Measurements from ENCODE around the gene PCMTD2. TPM values are rescaled to one million over a fixed set of nuclear protein-coding genes. Genes with fewer than 3 reads are reported as not detected.

The PCMTD2 gene
- total RNA-seq, 1 donor from 2014 or later, result 94.6 TPM

DNA sequence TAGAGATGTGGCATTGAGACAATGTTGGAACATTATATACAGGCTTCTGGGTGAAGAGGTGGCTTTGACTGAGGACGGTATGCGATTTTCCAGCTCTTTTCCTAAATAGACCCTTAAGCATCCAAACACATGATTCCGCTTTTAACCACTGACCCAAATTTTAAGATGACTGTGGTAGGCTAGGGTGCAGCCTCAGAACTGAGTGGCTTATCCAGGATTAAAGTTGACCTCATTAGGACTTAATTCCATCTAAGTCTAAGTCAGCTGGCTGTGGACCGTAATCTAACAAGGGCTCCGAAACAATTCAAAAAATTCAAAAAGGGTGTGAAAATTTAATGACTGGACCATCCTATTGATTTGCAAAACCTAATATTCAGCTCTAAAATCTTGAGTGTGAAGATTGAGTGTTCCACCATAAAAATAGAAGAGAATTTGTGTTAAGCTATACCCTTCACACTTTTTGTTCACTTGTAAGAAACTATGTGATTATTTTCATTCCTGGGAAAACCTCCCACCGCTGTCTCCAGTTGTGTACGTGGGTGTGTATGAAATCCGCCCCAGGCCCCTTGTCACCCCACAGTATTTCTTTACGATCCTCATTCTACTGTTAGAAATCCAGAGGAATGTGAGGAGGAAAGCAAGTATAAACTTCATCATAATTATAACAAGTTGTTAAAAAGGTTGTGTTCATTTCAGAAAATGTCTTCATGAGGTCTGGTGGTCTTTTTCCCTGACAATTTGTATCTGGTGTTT is 2.7 kb downstream of the PCMTD2 start:
- no peaks in the 10 kb centered on the region for H3K27me3 Mint-ChIP-seq (ENCODE audit: unreplicated experiment)
- H3K4me1 Mint-ChIP-seq (ENCODE audit: unreplicated experiment), result peaks cover 61% of the 10 kb centered on the region
- no peaks in the 10 kb centered on the region for H3K9me3 Mint-ChIP-seq (ENCODE audit: unreplicated experiment)
- DNase-seq (ENCODE audit: extremely low spot score, unreplicated experiment), result no peak
- peaks cover 7% of the 10 kb centered on the region for H3K36me3 Mint-ChIP-seq (ENCODE audit: unreplicated experiment)
- H3K4me3 Mint-ChIP-seq (ENCODE audit: unreplicated experiment), result no peak overlapping the region
- TF ChIP-seq, protein P1, sequence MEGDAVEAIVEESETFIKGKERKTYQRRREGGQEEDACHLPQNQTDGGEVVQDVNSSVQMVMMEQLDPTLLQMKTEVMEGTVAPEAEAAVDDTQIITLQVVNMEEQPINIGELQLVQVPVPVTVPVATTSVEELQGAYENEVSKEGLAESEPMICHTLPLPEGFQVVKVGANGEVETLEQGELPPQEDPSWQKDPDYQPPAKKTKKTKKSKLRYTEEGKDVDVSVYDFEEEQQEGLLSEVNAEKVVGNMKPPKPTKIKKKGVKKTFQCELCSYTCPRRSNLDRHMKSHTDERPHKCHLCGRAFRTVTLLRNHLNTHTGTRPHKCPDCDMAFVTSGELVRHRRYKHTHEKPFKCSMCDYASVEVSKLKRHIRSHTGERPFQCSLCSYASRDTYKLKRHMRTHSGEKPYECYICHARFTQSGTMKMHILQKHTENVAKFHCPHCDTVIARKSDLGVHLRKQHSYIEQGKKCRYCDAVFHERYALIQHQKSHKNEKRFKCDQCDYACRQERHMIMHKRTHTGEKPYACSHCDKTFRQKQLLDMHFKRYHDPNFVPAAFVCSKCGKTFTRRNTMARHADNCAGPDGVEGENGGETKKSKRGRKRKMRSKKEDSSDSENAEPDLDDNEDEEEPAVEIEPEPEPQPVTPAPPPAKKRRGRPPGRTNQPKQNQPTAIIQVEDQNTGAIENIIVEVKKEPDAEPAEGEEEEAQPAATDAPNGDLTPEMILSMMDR (IDR thresholded peaks at IDR 0.05), result no peak
- H3K27ac Mint-ChIP-seq (ENCODE audit: unreplicated experiment), result peak overlapping the region; percentile 1

DNA sequence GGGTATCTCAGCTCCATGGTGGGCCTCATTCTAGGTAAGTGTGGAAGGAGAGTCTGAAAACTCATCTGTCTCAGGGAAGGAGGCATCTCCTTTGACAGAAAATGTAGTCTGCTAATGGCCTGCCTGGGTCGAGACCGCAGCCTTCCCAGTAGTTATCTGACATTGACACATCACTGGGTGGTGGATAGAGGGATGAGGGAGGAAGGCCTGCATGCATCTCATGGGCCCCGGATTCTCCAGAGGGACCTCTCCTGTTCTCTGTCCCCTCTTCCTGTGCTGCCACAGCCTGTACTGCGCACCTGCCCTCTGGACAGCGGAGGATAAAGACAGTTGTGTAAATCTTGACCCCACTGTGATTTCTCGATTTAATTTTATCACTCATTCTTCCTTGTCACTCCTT is 4.7 kb downstream of the PCMTD2 start:
- no peak overlapping the region for H3K4me3 Mint-ChIP-seq (ENCODE audit: unreplicated experiment)
- peak overlapping the region; percentile 94 for H3K27ac Mint-ChIP-seq (ENCODE audit: unreplicated experiment)
- H3K4me1 Mint-ChIP-seq (ENCODE audit: unreplicated experiment), result peaks cover 63% of the 10 kb centered on the region
- H3K36me3 Mint-ChIP-seq (ENCODE audit: unreplicated experiment), result peaks cover 12% of the 10 kb centered on the region
- TF ChIP-seq, protein P1 (IDR thresholded peaks at IDR 0.05), result no peak
- no peaks in the 10 kb centered on the region for H3K9me3 Mint-ChIP-seq (ENCODE audit: unreplicated experiment)
- DNase-seq (ENCODE audit: extremely low spot score, unreplicated experiment), result peak; percentile 54
- H3K27me3 Mint-ChIP-seq (ENCODE audit: unreplicated experiment), result no peaks in the 10 kb centered on the region

DNA sequence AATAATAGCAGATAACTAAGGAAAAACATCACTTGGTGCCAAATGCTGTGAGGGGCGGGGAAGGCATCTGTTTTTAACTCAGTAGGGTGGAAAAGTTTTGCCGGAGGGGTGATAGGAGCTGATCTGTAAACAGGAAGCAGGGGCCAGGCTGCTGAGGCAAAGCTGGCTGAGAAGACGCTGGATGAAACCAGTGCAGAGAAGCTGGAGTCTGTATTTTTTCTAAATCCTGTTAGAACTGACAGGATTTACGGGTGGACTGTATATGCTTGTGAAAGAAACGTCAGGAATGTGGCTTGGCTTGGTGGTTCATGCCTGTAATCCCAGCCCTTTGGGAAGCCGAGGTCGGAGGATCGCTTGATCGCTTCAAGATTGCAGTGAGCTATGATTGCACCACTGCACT is 5.6 kb downstream of the PCMTD2 start:
- Mint-ChIP-seq H3K27me3 (ENCODE audit: unreplicated experiment) (no peaks in the 10 kb centered on the region), H3K4me1 (ENCODE audit: unreplicated experiment) (peaks cover 66% of the 10 kb centered on the region), H3K27ac (ENCODE audit: unreplicated experiment) (peak overlapping the region; percentile 94), H3K9me3 (ENCODE audit: unreplicated experiment) (no peaks in the 10 kb centered on the region), H3K4me3 (ENCODE audit: unreplicated experiment) (peak overlapping the region; percentile 57), H3K36me3 (ENCODE audit: unreplicated experiment) (peaks cover 12% of the 10 kb centered on the region)
- TF ChIP-seq, protein P1 (IDR thresholded peaks at IDR 0.05), result no peak
- DNase-seq (ENCODE audit: extremely low spot score, unreplicated experiment), result no peak

DNA sequence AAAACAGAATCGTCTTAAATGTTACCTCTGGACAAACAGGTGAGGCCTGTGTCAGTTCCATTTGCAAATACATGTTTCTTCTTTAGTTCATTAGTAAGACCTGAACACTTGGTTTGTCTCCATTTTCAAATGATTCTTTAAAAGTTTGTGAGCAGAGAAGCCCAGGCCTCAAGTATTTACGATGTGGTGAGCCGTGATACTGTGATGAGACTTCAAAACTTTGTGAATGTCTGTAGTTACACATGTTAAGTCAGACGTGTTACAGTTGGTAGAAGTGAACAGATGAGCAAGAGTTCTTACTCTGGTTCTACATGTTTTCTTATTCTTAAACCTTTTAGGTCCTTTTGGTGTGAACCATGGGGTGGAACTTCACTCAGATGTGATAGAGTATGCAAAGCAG is 8.5 kb downstream of the PCMTD2 start:
- H3K4me1 Mint-ChIP-seq (ENCODE audit: unreplicated experiment), result peaks cover 39% of the 10 kb centered on the region
- H3K36me3 Mint-ChIP-seq (ENCODE audit: unreplicated experiment), result peaks cover 20% of the 10 kb centered on the region
- no peak overlapping the region for H3K27ac Mint-ChIP-seq (ENCODE audit: unreplicated experiment)
- TF ChIP-seq, protein P1 (IDR thresholded peaks at IDR 0.05), result no peak
- no peaks in the 10 kb centered on the region for H3K9me3 Mint-ChIP-seq (ENCODE audit: unreplicated experiment)
- H3K27me3 Mint-ChIP-seq (ENCODE audit: unreplicated experiment), result no peaks in the 10 kb centered on the region
- H3K4me3 Mint-ChIP-seq (ENCODE audit: unreplicated experiment), result no peak overlapping the region
- DNase-seq (ENCODE audit: extremely low spot score, unreplicated experiment), result no peak

DNA sequence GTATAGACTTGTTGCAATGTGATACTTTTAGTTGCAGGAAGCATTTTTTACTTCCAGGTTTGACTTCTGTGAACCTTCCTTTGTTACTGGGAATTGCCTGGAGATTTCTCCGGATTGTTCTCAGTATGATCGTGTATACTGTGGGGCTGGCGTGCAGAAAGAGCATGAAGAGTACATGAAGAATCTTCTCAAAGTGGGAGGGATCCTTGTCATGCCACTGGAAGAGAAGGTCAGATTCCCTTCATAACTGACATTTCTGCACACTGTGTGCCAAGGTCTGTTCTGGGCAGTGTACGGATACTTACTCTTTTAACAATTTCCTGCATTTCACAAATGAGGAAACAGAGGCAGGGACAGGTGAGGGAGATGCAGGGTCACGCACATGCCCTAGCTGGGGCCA is 9.7 kb downstream of the PCMTD2 start:
- H3K36me3 Mint-ChIP-seq (ENCODE audit: unreplicated experiment), result peaks cover 25% of the 10 kb centered on the region

More for the DNA sequence above, 9.7 kb downstream of the PCMTD2 start:
- TF ChIP-seq, protein P1 (IDR thresholded peaks at IDR 0.05), result no peak
- Mint-ChIP-seq H3K4me3 (ENCODE audit: unreplicated experiment) (no peak overlapping the region), H3K27ac (ENCODE audit: unreplicated experiment) (peak overlapping the region; percentile 20), H3K4me1 (ENCODE audit: unreplicated experiment) (peaks cover 33% of the 10 kb centered on the region), H3K9me3 (ENCODE audit: unreplicated experiment) (no peaks in the 10 kb centered on the region), H3K27me3 (ENCODE audit: unreplicated experiment) (no peaks in the 10 kb centered on the region)
- DNase-seq (ENCODE audit: extremely low spot score, unreplicated experiment), result no peak

All from osteocyte (in vitro differentiated cells).